Left ventricle myocardium superior (tissue), 1 donor: Measurements from ENCODE around the gene SLC22A23. TPM values are rescaled to one million over a fixed set of nuclear protein-coding genes. Genes with fewer than 3 reads are reported as not detected.

Source experiments
- ATAC-seq: fragments of 200-7000 bp; cut with Tn5 transposase; one replicate; pipeline ENCODE4 v1.9.1; 2020; ENCODE audit warnings: mild to moderate bottlenecking, moderate library complexity
- DNase-seq: peaks from one replicate; pipeline ENCODE4 v3.0.0-alpha.2; 2020
- intact Hi-C: fragments of 100-400 bp; cut with micrococcal nuclease; formaldehyde crosslinking; loops from one replicate; pipeline ENCODE4 v1.11.0; 2022
- total RNA-seq: library from RNA; stranded (reverse); fragmentation: NEBNext Ultra II Directional; extraction: Animal tissue kit (Norgen Biotek cat#: 25700); gene quantifications from one replicate; pipeline ENCODE4 v1.2.1, GENCODE V29; 2021
- donor health status: DM: no; HTN: yes; CAD: no; lungs with severe emphysema.

SLC22A23 gene
- total RNA-seq, 1 donor from 2014 or later = 7.1 TPM

- ATAC-seq = no peak
- intact Hi-C loops = no loop called here
- no peak for DNase-seq
Observed at GRCh38 chr6:3318821-3319540, 137.9 kb downstream of the SLC22A23 start.

GRCh38 chr6:3318226-3318625 lies 138.6 kb downstream of the SLC22A23 start:
- DNase-seq (no peak), ATAC-seq (no peak)
- intact Hi-C loops = no loop called here

GRCh38 chr6:3317741-3318211 lies 139.1 kb downstream of the SLC22A23 start:
- intact Hi-C loops = no loop called here
- DNase-seq (no peak), ATAC-seq (no peak)

GRCh38 chr6:3316818-3317217 lies 140.0 kb downstream of the SLC22A23 start:
- peak; percentile 24 for ATAC-seq
- no peak for DNase-seq
- intact Hi-C loops = no loop called here

GRCh38 chr6:3316331-3316730 lies 140.5 kb downstream of the SLC22A23 start:
- intact Hi-C loops = no loop called here
- DNase-seq (no peak), ATAC-seq (no peak)

GRCh38 chr6:3315841-3316240 lies 141.0 kb downstream of the SLC22A23 start:
- no peak for ATAC-seq

GRCh38 chr6:3314621-3315467 lies 142.0 kb downstream of the SLC22A23 start:
- intact Hi-C loops = no loop called here
- DNase-seq (no peak), ATAC-seq (no peak)

More at GRCh38 chr6:3315841-3316240, 141.0 kb downstream of the SLC22A23 start:
- DNase-seq = no peak
- intact Hi-C loops = no loop called here

GRCh38 chr6:3314176-3314575 lies 142.7 kb downstream of the SLC22A23 start:
- DNase-seq (no peak), ATAC-seq (no peak)
- intact Hi-C loops = no loop called here

GRCh38 chr6:3312604-3313231 lies 144.1 kb downstream of the SLC22A23 start:
- intact Hi-C loops = no loop called here
- ATAC-seq (peak; percentile 65), DNase-seq (peak; percentile 42)

GRCh38 chr6:3311826-3312225 lies 145.0 kb downstream of the SLC22A23 start:
- intact Hi-C loops = no loop called here
- ATAC-seq = no peak
- DNase-seq = no peak

- intact Hi-C loops = no loop called here
- ATAC-seq = peak; percentile 64
- DNase-seq = no peak
Observed at GRCh38 chr6:3310703-3311102, 146.1 kb downstream of the SLC22A23 start.

GRCh38 chr6:3310051-3310448 lies 146.8 kb downstream of the SLC22A23 start:
- DNase-seq (no peak), ATAC-seq (no peak)
- intact Hi-C loops = no loop called here

- ATAC-seq (no peak), DNase-seq (no peak)
- intact Hi-C loops = no loop called here
Observed at GRCh38 chr6:3309391-3310050, 147.3 kb downstream of the SLC22A23 start.

GRCh38 chr6:3308106-3308505 lies 148.7 kb downstream of the SLC22A23 start:
- DNase-seq = no peak
- intact Hi-C loops = no loop called here
- no peak for ATAC-seq

- no peak for ATAC-seq
- intact Hi-C loops = no loop called here
Observed at GRCh38 chr6:3307436-3307835, 149.4 kb downstream of the SLC22A23 start.

GRCh38 chr6:3306848-3307247 lies 150.0 kb downstream of the SLC22A23 start:
- intact Hi-C loops = no loop called here
- ATAC-seq = no peak
- DNase-seq = no peak

More at GRCh38 chr6:3307436-3307835, 149.4 kb downstream of the SLC22A23 start:
- no peak for DNase-seq

- ATAC-seq (no peak), DNase-seq (no peak)
- intact Hi-C loops = no loop called here
Observed at GRCh38 chr6:3305831-3306230, 151.0 kb downstream of the SLC22A23 start.

GRCh38 chr6:3305216-3305565 lies 151.7 kb downstream of the SLC22A23 start:
- intact Hi-C loops = no loop called here

GRCh38 chr6:3304500-3305215 lies 152.2 kb downstream of the SLC22A23 start:
- intact Hi-C loops = no loop called here
- DNase-seq (no peak), ATAC-seq (no peak)

More at GRCh38 chr6:3305216-3305565, 151.7 kb downstream of the SLC22A23 start:
- DNase-seq = no peak
- ATAC-seq = no peak
